Activated CD4-positive, CD25-positive, alpha-beta regulatory T cell treated with anti-CD3 and anti-CD28 coated beads, Interleukin-2, amount 50 U/mL, for 24 hours (primary cell): ENCODE results near the gene XXYLT1.

ENCODE experiments used
- ATAC-seq, 2 donors: fragments of 150-1000 bp; cut with Tn5 transposase; one replicate each; pipeline ENCODE4 v1.10.0; 2021; ENCODE audit warnings: mild to moderate bottlenecking in 1 of 2, moderate library complexity in 1 of 2

Gene XXYLT1

DNA sequence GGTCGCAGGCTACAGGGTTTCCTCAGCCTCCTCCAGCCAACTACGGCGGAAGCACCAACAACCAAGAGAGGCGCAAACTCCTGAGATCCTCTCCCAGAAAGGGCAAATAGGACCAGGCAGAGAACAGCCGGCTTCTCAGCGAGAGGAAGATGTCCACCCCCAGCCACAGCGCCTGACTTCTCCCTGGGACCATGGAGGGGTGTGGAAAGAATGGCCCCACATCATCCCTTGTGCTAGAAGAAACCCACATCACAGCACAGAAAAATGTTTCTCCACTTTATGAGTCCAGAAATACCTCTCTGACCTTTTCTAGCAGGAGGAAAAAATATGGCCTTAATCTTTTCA lies 105.7 kb downstream of the XXYLT1 start:
- ATAC-seq: no peak

DNA sequence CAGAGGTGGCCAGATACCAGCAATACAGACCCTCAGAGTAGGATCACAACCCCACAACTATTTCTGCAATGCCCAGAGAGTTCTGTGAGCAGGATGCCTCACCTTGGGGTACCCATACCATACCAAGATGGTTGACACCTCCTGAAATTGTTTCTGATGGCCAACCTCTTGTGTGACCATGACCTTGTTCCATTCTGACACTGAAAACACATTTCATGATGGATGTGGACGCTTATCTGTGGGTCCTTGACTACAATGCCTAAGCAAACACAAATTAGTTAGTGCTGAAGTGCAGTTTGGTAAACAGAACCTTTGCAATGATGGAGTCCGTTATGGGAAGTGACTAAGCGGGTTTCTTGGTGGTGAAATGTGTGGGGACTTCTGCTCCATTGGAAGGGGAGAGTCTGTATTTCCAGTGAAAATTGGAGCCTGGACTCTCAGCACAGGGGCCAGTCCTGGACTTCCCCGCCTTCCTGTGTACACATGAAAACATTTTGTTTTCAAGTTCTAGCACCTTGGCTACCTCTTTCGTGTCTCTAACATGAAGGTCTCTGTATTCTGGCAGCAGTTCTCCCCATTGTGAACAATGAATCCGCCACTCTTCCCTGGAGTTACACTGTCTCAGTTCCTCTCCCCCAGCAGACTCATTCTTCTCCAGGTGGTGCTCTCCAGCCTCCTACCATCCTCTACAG lies 106.2 kb downstream of the XXYLT1 start:
- no peak for ATAC-seq

DNA sequence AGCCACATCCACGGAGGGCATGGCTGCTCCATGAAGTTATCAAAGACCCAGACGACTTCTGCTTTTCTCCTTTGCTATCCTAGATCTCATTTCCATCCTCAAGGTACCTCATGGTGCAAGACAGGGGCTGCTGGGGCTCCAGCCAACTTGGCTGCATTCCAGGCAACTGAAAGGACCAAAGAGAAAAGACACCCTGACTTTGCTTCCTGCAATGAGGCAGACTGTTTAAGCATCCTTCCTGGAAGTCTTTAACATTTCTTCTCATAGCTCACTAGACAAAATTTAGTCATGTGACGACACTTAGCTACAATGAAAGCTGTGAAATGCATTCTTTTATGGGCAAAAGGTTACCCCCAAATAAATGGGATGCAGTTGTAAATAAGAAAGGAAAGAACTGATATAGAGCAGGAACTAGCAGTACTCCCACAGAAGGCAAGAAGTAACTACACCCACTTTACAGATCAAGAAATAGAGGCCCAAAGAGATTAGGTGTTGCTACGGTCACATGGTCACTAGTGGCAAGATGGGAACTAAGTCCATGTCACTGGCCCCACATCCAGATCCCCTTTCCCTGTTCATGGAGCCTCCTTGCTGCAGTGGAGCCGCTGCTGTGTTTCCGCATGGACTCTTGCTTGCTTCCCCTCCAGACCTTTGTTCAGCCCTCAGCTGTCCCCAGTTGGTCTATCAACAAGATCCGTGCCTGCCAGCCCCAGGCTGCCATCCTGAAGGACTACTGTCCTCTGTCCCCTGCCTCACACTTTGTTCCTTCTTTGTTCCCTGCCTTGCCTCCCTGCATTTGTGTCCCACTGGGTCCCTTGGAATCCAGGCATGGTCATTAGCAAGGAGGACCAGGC lies 107.0 kb downstream of the XXYLT1 start:
- ATAC-seq: no peak

DNA sequence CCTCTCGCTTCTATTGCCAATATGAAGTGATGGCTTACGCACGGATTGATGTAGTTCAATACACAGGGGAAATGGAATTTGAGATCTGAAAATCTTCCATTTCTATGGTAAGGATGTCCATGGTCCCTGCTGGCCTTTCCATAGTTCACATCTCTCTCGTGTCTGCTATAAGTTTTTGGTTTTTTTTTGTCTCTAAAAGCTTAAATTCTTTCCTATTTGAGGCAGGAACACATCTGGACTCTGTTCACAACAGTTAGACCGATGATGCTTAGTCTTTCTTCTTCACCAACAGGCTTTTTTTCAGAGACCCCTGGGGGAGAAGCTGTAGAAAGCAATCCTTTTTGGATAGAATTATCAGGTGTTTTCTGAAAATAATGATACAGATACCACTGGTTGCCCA lies 108.1 kb downstream of the XXYLT1 start:
- no peak for ATAC-seq

DNA sequence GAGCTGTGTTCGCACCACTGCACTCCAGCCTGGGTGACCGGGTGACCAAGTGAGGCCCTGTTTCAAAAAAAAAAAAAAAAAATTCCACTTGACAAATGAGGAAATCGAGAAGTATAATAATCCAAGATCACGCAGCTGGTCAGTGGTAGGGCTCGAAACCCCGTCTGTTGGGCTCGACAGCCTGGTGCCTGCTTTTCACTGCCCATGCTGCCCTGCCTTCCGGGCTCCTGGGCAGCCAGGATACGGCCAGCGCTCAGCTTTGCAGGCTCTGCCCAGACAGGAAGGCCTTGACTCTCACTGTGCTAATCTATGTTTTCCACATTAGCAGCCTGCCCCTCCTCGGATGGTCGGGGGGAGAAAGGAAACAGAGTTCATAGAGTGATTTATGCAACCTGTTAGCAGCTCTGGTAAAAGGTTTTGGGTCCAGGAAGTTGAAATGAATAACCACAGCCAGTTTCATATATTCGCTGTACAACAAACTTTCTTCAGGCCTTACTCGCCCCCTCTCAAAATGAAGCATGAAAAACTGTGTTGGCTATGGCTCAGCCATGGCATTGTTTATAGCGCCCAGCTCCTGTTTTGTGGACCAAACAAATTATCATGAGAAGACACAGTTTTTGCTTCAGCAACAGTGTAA lies 108.8 kb downstream of the XXYLT1 start:
- ATAC-seq: peak; percentile 44 to 49

DNA sequence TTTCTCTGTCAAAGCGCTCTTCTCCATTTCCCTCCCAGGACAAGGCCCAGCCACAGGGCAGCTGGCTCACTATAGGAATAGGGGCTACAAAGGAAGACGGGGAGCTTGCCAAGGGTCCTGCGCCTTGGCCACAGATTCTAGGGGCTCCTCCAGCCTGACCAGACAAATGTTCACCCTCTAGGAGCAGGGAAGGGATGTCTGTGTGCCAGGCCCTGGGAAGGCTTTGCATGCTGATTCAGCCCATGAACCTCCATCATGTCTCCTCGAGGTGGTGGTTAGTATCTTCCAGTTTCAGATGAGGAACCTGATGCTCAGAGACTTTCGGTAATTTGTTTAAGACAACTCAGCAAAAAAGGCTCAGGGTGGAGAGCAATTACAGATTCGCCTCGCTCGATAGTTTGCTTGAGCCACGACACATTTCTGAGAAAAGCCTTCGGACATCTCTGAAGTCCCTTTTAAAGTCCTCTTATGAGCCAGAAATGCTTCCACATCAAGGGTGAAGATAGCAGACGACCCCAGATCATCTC lies 110.0 kb downstream of the XXYLT1 start:
- ATAC-seq: no peak

DNA sequence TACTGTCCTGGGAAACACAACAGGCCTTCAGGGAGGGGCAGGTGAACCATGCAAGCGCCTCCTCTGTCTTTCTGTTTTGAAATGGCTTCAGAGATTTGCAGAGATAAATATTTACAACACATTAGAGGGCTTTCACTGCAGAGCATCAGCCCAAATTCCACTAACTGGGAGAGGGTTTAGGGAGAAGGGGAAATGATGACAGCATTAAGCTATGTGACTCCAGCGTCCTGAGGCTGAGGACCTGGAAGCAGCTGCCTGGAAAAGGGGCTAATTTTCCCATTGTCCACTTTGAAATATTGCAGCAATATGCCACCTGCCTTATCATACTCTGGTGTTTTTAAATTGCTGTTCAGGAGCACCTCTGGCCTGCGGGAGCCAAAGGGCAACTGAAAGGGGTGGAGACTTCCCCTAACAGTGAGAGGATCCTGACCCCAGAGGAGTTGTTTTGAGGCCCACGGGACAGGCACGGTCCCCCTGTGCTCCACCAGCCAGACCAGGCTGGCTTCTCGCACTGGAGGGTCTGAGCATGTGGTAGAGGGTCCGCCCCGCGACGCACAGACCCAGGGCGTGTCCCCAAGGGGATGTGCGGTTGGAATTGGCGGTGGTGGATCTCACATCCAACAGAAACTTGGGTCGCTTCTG lies 110.6 kb downstream of the XXYLT1 start:
- ATAC-seq: no peak

DNA sequence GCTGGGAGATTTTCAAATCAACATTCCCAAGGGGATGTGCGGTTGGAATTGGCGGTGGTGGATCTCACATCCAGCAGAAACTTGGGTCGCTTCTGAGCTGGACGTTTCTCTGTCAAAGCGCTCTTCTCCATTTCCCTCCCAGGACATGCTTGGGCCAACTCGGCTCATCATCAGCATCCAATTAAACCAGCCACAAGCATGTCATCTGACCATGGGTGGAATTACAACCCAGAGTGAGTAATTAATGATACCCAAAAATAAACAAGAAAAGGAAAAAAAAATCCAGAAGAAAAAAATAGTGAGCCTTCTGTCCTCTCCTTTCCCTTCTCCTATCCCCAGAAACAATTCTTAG lies 111.2 kb downstream of the XXYLT1 start:
- no peak for ATAC-seq

DNA sequence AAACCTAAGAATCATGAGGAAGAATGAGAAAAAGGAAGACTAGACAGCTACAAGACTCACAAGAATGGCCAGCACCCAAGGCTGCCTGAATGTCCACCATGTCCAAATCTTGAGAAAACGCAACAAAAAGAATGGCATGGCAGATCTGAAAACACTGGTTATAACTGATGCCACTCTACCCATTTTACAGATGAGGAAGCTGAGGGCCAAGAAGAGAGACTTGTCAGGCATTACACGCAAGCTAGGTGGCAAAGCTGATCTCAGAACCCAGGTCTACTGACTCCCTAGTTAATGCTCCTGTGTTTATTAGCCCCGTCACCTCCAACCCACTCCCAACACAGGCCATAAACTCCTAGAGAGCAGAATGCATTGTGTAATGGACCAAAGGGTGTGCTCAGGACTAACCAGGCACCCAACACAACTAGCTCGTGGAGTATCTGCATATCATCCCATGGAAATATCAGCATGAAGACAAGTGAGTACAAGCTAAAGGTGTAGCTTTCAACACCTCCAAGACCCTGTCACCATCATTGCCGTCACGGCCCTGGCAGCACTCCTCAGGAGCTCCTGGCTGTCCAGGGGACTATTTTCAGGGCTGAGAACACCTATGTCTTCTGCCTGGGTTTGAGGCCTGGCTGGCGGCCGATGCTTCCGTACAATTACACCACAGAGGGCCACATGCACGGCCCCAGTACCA lies 111.7 kb downstream of the XXYLT1 start:
- ATAC-seq: no peak

DNA sequence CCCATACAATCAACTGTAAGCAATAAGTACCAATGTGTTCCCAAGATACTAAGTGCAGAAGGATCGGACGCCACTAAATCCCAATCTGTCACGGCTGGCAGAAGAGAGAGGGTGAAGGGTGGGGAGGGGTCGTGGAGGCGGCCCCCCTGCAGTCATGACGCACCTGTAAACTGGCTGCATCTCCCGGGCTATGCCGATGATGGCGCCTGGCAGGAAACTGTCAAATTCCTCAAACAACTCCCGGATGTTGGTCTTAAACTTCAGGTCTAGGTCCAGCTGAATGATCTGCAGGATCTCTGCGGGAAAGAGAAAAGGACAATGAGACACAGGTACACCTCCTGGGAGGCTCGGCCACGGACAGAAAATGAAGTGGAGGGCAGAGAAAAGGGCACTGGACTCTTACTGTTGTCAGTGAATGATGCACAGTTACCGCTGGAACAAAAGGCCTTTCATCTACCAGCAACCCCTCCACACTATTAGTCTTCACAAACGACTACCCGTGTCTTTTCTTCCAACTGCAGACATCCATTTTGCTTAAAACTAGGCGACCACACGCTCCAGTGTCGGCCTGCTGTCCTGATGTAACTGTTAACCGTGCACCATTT lies 114.6 kb downstream of the XXYLT1 start:
- ATAC-seq: no peak

DNA sequence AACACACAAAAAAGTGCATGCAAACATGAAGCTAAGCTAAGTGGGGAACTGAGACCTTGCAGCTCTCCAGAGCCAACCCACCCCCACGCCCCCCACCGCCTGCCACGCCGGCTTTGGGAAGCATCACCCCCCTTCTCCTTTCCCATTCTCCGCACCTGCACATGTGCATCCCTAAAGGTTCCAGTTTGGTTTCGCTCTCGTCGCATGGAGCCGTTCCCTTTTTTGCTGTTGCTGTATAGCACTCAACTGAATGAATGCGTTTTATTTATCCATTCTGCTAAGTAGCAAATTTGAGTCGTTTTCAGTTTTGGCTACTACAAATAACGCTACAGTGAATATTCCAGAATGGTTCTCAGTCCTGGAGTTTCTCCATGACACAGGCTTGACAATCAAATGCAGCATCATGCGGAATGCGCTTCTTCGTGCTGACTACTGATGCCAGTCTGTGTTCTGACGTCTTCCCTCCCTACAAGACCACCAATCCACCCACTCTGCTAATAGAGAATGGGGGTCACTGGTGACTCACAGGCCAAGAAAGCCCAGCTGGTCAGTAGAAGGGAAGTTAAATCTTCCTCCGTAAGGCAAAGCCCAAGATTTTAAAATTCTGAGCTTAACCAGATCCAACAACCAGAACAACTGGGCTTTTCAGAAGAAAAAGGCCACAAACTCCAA lies 115.3 kb downstream of the XXYLT1 start:
- no peak for ATAC-seq

DNA sequence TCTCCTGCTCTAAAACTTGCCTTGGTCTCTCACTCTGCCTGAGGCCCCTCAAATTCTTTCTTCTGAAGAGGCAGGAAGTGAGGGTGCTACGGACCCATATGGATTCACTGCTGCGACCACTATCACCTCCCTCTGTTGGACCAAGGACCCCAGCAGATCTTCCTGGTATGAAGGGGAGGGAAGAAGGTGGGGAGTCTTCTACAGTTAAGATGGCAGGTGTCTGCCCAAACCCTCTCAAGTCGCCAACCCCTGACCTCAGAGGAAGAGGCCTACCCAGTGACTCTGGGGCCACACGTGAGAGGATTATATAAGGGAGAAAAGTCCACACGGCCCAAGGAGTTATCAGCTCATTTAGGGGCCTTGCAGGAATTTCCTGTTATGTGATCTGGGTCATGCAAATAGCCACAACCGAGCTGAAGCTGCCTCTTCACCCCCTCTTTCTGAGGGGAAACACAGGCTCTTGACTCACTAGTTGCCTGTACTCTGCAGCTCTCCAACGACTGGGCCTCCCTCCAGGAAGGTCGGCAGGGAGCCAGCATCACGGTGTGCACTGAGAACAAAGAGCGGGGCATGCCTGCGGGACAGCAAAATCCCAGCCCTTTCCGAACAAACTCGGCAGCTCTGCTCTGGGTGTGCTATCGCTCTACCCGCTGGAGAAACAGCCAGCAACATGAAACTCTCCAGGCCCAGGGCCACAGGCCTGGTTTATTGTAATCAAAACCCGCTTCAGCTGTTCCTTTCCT lies 116.0 kb downstream of the XXYLT1 start:
- ATAC-seq: peak; percentile 12 to 34

DNA sequence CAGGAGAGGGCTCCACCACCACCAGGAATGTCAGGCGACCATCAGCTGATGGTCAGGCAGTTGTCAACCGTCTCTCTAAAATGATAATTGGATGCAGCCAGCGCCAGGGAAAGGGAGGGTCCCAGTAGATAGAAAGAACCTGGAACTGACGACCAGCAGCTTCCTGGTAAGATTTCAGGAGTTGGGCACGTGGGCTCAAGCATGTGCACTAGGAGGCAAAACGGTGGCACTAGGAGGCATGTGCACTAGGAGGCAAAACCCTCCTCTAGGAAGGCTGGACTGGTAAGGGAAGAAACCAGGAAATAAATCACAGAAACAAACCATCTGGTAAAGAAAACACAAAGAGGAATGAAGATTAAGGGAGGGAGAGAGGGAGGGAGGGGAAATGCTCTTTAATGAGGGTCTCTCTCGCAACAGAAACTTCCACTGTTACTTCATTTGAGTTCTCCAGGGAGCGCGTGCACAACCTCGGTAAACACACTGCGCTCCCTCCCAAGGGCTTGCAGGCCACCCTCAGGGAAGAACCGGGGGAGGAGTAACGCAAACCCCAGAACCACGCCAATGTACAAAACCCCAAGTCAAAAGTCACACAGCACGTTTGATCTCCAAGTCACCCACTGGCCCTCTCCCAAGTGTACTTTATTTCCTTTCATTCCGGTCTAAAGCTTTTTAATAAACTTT lies 116.7 kb downstream of the XXYLT1 start:
- ATAC-seq: no peak

DNA sequence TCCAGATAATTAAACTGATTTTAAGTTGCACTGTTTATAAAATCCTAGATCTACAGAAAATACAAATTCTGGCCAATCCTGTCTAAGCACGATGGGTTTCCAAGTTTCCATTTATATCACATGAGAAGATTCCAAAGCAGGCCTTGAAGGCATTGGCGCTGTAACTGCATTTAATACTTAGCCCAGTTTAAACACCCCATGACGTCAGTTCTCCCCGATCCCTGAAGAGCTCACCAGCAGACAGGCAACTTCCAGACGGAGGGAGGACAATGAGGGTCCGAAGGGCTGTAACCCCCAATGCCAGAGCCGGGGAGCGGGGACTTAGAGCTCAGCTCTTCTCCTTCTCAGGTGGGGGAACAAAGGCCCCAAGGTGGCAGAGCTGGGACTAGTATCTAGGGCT lies 117.3 kb downstream of the XXYLT1 start:
- ATAC-seq: no peak

DNA sequence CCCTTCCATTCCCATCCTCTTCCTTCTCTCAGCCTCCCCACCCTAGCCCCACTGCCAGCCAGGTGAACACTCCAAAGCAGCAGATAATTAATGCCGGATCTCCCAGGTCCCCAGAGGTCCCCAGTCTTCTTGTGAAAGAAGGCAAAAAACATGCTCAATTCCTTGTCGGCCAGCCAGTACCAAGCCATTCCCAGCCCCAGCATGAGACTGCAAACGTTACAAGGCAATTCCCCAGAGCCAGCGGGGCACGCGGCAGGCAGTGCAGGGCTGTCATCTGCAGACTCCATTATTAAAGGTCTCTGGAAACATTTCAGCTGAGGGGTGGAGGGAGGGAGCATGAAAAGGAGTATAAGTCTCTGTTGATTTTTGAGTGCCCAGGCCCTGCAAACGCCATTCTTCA lies 117.8 kb downstream of the XXYLT1 start:
- ATAC-seq: no peak

DNA sequence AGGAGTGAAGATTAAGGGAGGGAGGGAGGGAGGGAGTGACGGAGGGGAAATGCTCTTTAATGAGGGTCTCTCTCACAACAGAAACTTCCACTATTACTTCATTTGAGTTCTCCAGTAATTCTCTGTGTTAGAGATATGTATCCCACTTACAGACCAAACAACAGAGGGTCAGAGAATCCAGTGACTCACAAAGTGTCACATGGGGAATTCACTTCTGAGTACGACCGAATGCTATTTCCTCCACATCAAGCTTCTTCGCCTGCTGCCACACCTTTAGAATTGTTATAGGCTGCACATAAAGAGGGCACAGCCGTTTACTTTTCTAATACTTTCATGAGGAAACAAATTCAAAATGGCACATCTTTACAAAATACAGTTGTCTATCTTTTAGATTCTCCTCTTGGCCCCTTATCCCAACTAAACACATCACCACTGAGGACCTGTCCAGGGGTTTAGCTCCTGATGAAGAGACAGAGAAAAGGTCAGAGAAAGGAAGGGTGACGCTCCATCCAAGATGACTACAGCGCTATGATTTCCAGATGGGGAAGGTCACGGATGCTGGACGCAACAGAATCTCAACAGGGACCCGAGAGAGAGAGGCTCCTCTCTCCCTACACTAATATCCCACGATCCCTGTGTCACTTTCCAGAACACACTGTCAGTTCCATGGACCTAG lies 119.0 kb downstream of the XXYLT1 start:
- no peak for ATAC-seq

DNA sequence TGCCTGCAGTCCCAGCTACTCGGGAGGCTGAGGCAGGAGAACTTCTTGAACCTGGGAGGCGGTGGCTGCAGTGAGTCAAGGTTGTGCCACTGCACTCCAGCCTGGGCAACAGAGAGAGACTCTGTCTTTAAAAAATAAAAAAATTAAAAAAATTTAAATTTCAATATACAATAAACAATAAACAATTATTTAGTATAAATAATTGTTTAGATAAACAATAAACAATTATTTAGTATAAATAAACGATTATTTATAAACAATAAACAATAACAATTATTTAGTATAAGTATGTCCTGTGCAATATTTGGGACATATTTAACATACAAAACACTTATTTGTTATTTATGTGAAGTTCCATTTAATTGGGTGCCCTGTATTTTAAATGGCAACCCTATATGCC lies 119.6 kb downstream of the XXYLT1 start:
- ATAC-seq: no peak

DNA sequence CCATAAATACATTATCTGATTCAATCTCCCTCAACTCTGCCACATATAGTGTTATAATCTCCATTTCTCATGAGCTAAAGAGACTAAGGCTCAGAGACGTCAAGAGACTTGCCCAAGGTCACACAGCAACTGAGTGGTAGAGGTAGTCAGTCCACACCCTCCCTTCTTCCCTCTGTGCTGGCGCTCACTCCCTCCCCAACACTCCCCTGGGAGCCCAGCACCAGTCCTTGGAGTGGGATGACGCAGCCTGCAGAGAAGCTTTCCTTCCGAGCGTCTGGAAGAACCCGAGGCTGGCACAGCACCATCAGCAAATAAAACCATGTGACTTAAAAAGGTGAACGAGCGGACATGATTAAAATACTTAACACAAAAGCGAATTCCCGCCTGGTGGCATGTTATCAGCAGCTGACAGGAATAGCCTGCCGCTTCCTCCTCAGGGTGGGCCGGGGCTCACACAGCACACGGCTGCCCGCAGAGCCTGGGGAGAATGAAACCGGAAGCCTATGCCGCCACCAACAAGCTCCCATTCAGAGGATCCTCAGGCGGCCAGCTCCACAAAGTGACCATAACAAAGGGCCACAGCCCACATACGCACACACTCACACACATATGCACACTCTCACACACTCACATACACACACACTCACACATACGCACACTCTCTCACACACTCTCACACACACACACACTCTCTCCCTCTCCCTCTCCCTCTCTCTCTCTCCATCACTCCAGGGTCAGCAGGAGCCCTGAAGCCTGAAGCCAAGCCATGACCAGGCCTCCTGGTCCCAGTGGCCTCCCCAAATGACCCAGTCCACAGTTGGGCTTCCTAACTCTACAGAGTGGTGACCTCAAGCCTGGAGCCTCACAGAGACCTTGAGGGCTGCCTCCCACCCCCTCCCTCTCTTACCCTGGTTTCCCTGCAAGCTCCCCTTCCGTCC lies 120.5 kb downstream of the XXYLT1 start:
- ATAC-seq: peak; percentile 39 to 53
